Bronchial epithelial cell (primary cell): ENCODE data around the gene SPINT2. TPM values are rescaled to one million over a fixed set of nuclear protein-coding genes. Genes with fewer than 3 reads are reported as not detected.
A peak's percentile ranks its signal among the peaks of the same experiment; 100 is the strongest.

Source experiments
- DNase-seq: peaks from one replicate; pipeline ENCODE4 v3.0.0-alpha.2; 2010; ENCODE audit warnings: low read depth
- FAIRE-seq: peaks from 2 replicates; lab custom pipeline; 2011; peaks lifted over from hg19 to GRCh38; lab: Jason Lieb, UNC
- H3K27me3 ChIP-seq: 2 replicates; pipeline ENCODE4 v1.5.1; 2011; ENCODE audit warnings: low read length; ENCODE audit not compliant: control insufficient read depth, insufficient read depth
- H3K36me3 ChIP-seq: 2 replicates; pipeline ENCODE4 v1.5.1; 2011; ENCODE audit warnings: low read length; ENCODE audit not compliant: control insufficient read depth, insufficient read depth
- H3K4me3 ChIP-seq: 2 replicates; pipeline ENCODE4 v1.5.1; 2011; ENCODE audit warnings: mild to moderate bottlenecking, low read depth, low read length, control low read depth
- CTCF ChIP-seq: IDR thresholded peaks from 2 replicates; pipeline ENCODE4 v1.5.1; 2011; ENCODE audit warnings: mild to moderate bottlenecking, moderate library complexity, low read length, control low read depth, inconsistent platforms; ENCODE audit not compliant: insufficient read depth, severe bottlenecking
- total RNA-seq: library from RNA; depleted of rRNA; stranded (reverse); fragments of >200 nt; gene quantifications from 2 replicates; pipeline ENCODE4 v1.2.1, GENCODE V29; 2014

SPINT2 gene
- total RNA-seq, 1 donor from 2014 or later, result 1,057 TPM

- no peaks in the 10 kb centered on the region for H3K27me3 ChIP-seq
- DNase-seq (no peak), FAIRE-seq (no peak)
- no peak overlapping the region for H3K4me3 ChIP-seq
- H3K36me3 ChIP-seq, result peaks cover 24% of the 10 kb centered on the region
- no peak for TF ChIP-seq CTCF
Measured at GRCh38 chr19:38307597-38307996, 43.2 kb downstream of the SPINT2 start.

DNA sequence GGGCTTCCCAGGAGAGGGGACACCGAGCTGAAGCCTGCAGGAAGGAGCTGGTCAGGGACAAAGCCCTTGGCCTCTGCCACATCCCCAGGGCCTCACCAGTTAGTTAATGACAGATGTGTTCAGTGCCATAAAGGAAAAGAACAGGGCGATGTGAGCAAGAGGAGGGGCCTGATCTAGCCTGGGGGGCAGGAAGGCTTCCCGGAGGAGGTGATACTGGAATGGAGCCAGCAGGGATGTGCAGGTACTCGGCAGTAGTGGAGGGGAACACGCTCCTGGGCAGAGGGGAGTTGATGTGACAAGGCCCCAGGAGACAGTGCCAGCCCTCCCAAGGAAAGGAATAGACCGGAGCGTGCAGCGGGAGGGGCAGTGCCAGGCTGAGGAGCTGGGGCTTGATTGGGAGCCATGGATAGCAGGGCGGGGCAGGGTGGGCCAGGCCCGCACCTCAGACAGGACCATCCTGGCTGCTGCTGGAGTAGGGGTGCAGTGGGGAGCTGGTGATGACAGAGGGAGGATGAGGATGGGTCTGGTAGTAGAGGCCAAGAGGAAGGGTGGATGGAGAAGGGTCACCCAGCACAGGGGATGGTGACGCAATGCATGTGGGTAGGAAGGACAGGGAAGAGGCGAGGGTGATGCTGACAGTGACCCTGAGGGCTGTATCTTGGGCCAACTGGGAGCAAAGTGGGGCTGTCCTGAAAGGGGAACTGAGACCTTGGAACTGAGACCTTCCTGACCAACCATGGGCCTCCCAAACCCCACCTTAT lies 43.8 kb downstream of the SPINT2 start:
- TF ChIP-seq CTCF, result no peak
- FAIRE-seq (peak; percentile 96), DNase-seq (no peak)

DNA sequence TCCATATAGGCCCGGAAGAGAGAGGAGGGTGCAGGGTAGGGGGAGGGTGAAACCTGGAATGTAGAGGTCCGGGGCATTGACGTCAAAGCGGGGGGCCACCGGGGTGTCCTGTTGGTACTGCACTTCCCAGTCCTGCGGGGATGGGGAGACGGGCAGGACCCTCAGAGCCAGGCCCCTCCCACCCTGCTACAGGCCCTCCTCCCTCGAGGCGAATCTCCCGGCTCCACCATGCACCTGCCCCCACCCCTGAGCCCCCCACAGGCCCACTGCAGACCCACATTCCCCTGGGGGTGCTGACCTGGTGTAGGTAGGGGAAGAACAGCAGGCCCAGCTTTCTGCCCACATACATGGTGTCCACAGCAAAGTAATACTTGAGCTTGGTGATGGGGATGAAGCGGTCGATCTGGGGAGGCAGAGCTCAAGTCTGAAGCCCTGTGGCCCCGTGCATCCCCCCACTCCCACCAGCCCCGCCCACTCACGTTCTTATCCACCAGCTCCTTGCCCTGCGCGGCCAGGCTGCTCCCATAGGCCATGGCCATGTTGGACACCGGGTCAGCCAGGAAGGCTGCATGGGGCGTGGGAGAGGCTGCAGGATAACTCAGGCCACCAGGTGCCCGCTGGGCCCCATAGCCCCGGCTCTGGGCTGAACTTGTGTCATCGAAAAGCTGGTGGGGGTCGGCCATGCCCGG lies 44.7 kb downstream of the SPINT2 start:
- no peak for FAIRE-seq
- Histone ChIP-seq H3K27me3 (no peaks in the 10 kb centered on the region), H3K36me3 (peaks cover 26% of the 10 kb centered on the region), H3K4me3 (no peak overlapping the region)
- no peak for DNase-seq
- no peak for TF ChIP-seq CTCF

More for the DNA sequence above, 43.8 kb downstream of the SPINT2 start:
- Histone ChIP-seq H3K4me3 (no peak overlapping the region), H3K36me3 (peaks cover 24% of the 10 kb centered on the region), H3K27me3 (no peaks in the 10 kb centered on the region)

DNA sequence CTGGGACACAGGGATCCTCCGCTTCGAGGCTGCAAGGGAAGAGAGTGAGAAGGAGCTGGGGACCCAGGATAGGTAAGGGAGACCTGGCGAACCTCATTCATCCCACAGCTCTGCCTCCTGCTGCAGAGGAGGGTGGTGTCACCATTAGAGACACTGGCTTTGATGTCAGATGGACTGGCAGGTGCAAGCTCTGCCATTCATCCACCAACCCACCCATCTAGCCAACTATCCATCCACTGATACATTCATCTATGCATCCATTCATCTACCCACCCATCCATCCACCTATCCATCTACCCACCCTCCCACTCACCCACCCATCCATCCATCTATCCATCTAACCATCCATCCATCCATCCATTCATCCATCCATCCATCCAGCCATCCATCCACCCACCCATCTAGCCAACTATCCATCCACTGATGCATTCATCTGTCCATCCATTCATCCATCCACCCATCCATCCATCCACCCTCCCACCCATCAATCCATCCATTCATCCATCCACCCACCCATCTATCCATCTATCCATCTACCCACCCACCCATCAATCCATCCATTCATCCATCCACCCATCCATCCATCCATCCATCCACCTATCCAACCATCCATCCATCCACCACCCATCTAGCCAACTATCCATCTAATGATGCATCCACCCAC lies 45.4 kb downstream of the SPINT2 start:
- Histone ChIP-seq H3K27me3 (no peaks in the 10 kb centered on the region), H3K36me3 (peaks cover 24% of the 10 kb centered on the region), H3K4me3 (no peak overlapping the region)
- DNase-seq, result no peak
- FAIRE-seq, result peak; percentile 82
- no peak for TF ChIP-seq CTCF

DNA sequence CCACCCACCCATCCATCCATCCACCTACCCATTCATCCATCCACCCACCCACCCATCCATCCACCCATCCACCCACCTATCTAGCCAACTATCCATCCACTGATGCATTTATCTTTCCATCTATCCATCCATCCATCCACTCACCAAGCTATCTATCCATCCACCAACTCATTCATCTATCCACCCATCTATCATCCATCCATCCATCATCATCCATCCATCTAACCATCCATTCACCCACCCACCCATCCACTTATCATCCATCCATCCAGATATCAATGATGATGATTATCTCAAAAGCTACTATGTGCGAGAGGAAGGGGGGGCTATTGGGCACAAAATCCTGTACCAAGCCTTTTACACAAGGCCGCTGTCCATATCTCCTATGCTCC lies 45.9 kb downstream of the SPINT2 start:
- TF ChIP-seq CTCF, result no peak
- Histone ChIP-seq H3K4me3 (no peak overlapping the region), H3K27me3 (no peaks in the 10 kb centered on the region), H3K36me3 (peaks cover 23% of the 10 kb centered on the region)
- DNase-seq (no peak), FAIRE-seq (no peak)
